ENCODE results near the gene RNF225.
"Not testable (repeated sequence)": the region's sequence is repeated elsewhere in the genome, so short reads cannot be mapped to it uniquely, and the experiment has no call there.

RNF225 gene

GRCh38 chr19:58409010-58409790 lies 13.7 kb downstream of the RNF225 start:
- DNase-seq: no peak

DNA sequence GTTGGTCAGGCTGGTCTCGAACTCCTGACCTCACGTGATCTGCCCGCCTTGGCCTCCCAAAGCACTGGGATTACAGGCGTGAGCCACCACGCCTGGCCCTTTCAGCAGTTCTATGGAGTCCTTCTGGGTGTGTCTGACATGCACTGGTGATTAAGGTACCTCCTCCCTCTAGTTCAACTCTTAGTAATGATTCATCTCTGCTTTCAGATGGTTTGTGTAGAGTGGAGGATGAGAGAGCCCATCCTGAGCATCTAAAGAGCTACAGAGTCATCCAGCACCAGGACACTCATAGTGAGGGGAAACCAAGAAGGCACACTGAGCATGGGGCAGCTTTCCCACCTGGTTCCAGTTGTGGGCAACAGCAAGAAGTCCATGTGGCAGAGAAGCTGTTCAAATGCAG lies 21.1 kb downstream of the RNF225 start:
- DNase-seq: no peak

DNA sequence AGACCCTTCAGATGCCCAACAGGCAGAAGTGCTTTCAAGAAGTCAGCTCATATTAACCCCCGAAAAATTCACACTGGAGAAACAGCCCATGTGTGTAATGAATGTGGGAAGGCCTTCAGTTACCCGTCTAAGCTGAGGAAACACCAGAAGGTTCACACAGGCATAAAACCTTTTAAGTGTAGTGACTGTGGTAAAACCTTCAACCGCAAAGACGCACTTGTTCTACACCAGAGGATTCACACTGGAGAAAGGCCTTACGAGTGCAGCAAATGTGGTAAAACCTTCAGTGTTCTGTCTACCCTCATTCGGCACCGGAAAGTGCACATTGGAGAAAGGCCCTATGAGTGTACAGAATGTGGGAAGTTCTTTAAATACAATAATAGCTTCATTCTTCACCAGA lies 21.6 kb downstream of the RNF225 start:
- DNase-seq: no peak

DNA sequence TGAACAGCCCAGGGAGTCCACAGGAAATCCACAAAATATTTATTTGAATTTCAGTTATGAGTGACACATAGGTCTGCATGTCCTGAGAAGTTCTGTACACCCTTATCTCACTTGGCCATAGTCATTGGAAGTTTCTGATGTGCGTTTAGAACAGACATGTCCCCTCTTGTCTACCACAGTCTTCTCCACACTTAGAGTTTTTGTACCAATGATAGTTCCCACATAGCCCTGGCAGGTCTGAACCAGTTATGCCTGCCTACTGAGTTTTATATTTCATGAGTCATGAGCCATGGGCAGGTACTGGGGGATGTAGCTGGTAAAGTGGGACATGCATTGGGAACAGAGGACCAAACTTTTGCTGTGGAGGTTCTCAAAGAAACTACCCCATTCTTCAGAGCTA lies 33.2 kb downstream of the RNF225 start:
- DNase-seq: no peak

GRCh38 chr19:58429745-58430144 lies 34.3 kb downstream of the RNF225 start:
- no peak for DNase-seq

DNA sequence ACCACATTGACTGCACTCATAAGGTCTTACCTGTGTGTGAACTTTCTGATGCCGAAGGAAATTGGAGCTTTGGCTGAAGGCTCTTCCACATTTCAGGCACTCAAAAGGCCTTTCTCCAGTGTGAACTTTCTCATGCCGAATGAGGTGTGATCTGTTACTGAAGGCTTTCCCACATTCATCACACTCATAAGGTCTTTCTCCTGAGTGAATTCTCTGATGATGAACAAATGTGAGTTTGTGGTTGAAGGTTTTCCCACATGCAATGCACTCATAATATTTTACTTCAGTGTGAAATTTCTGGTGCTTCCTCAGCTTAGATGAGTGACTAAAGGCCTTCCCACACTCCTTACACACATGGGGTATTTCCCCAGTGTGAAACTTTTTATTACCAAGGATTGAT lies 38.8 kb downstream of the RNF225 start:
- DNase-seq: no peak

DNA sequence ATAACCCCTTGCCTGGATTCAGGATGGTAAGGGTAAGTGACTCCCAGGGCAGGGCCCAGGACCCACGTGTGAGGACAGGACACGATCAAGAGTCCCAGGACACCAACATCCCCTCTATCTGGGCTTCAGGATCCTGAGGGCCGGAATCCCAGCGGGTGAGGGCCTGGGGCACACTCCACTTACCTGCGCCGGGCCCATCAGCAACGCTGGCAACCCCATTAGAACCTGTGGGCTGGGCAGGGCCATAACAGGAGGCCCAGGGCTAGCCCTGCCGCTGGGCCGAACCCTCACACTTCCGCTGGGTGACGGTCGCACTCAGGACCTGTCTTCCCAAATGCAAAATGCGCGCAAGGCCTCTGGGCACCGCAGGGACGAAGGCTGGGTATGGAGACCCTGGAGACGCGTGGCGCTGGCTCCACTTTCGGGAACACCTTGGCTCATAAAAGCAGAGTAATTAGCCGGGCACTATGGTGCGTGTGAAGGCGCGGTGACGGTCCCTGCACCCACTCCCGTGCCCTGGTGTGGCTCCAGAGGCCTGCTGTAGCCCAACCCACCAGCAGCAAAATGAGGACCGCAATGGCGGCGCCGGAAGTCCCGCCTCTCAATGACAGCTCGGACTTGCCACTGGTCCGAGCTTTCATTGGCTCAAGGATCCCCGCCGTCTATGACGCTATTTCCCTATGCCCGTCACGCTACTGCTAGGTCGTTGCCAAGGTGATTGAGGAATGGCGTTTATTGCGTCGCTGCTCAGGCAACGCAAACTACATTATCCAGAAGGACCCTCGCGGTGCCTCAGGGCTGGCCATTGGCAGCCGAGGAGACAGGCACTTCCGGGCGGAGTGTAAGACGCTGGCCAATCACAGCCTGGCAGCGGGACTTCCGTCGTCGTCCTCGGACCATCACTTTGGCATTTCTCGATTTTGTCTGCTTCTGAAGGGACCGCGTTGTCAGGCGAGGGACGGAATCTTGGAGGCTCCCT lies 44.4 kb downstream of the RNF225 start, which contains the start of gene ZNF132:
Gene ZNF132, minus strand, starts transcription at position 578 of the 979 bp plus-strand sequence. Its CDS starts 332 bp downstream, at position 246.
- DNase-seq: peak; percentile 95

- no peak for DNase-seq
Measured at GRCh38 chr19:58440556-58440955, 45.1 kb downstream of the RNF225 start.

GRCh38 chr19:58442986-58443385 lies 47.5 kb downstream of the RNF225 start:
- DNase-seq: not testable (repeated sequence)

Measured in right forelimb (tissue), 1 donor.